IMR-90 (cell line): Measurements from ENCODE around the gene AXDND1. TPM values are rescaled to one million over a fixed set of nuclear protein-coding genes. Genes with fewer than 3 reads are reported as not detected.

Experiments used
- ATAC-seq: fragments of 200-7000 bp; cut with Tn5 transposase; 2 replicates; pipeline ENCODE4 v1.9.1; 2020; ENCODE audit warnings: low read depth, mild to moderate bottlenecking, moderate library complexity
- BruUV-seq: library from RNA; stranded (reverse); fragments of 400-500 nt; replicated peaks from 2 replicates; lab custom pipeline; 2021; lab: Mats Ljungman, UMichigan
- CTCF ChIA-PET: fragments of 300-600 bp; formaldehyde crosslinking; extraction: SDS; loops from one replicate; lab custom pipeline; 2021; ENCODE audit warnings: antibody characterized with exemption; lab: Yijun Ruan, JAX
- POLR2A ChIA-PET: fragments of 300-600 bp; sonication (Branson Sonifier 250); formaldehyde crosslinking; loops from one replicate; lab custom pipeline; 2022; ENCODE audit warnings: antibody characterized with exemption; ENCODE audit not compliant: unreplicated experiment; lab: Charles Lee
- DNase-seq: peaks from one replicate; pipeline ENCODE4 v3.0.0; 2013
- H2AFZ ChIP-seq: replicated peaks from 2 replicates; pipeline ENCODE3; 2013; ENCODE audit warnings: low read length, mild to moderate bottlenecking; ENCODE audit not compliant: poor library complexity
- H2AK5ac ChIP-seq: 2 replicates; pipeline ENCODE4 v1.6.1; 2013; ENCODE audit warnings: low read depth, low read length, inconsistent platforms
- H2AK9ac ChIP-seq: replicated peaks from 2 replicates; pipeline ENCODE3; 2013; ENCODE audit warnings: mild to moderate bottlenecking, low read depth, low read length, moderate library complexity; ENCODE audit not compliant: poor library complexity
- H2BK120ac ChIP-seq: 2 replicates; pipeline ENCODE4 v1.6.1; 2013; ENCODE audit warnings: low read depth, low read length, inconsistent platforms
- H2BK15ac ChIP-seq: 3 replicates; pipeline ENCODE4 v1.6.1; 2013; ENCODE audit warnings: low read depth, low read length, inconsistent platforms
- H2BK20ac ChIP-seq: 2 replicates; pipeline ENCODE4 v1.6.1; 2013; ENCODE audit warnings: low read depth, mild to moderate bottlenecking, inconsistent platforms, low read length, moderate library complexity
- H2BK5ac ChIP-seq: 2 replicates; pipeline ENCODE4 v1.6.1; 2013; ENCODE audit warnings: mild to moderate bottlenecking, low read depth, low read length, inconsistent platforms; ENCODE audit not compliant: poor library complexity, severe bottlenecking
- H3K14ac ChIP-seq: replicated peaks from 2 replicates; pipeline ENCODE4 v1.6.1; 2013; ENCODE audit warnings: low read depth, low read length, inconsistent platforms
- H3K18ac ChIP-seq: 2 replicates; pipeline ENCODE4 v1.6.1; 2013; ENCODE audit warnings: low read depth, low read length, control low read depth
- H3K23ac ChIP-seq: 2 replicates; pipeline ENCODE4 v1.6.1; 2013; ENCODE audit warnings: low read depth, low read length, inconsistent platforms
- H3K27ac ChIP-seq: 2 replicates; pipeline ENCODE4 v1.5.1; 2013; ENCODE audit warnings: mild to moderate bottlenecking, control low read depth, low read length; ENCODE audit not compliant: insufficient read depth
- H3K27me3 ChIP-seq: 2 replicates; pipeline ENCODE4 v1.6.1; 2013; ENCODE audit warnings: low read length; ENCODE audit not compliant: control insufficient read depth, insufficient read depth
- H3K36me3 ChIP-seq: 2 replicates; pipeline ENCODE4 v1.6.1; 2013; ENCODE audit warnings: low read length, mixed read lengths; ENCODE audit not compliant: control insufficient read depth, insufficient read depth
- H3K4ac ChIP-seq: 2 replicates; pipeline ENCODE4 v1.6.1; 2013; ENCODE audit warnings: low read depth, low read length, inconsistent platforms
- H3K4me1 ChIP-seq: 2 replicates; pipeline ENCODE4 v1.6.1; 2013; ENCODE audit warnings: low read length, mixed read lengths; ENCODE audit not compliant: control insufficient read depth, insufficient read depth
- H3K4me2 ChIP-seq: 2 replicates; pipeline ENCODE4 v1.6.1; 2013; ENCODE audit warnings: low read depth, mild to moderate bottlenecking, control low read depth, low read length, moderate library complexity
- H3K4me3 ChIP-seq: 2 replicates; pipeline ENCODE4 v1.5.1; 2013; ENCODE audit warnings: low read depth, mild to moderate bottlenecking, control low read depth, low read length, moderate library complexity; ENCODE audit not compliant: insufficient read depth
- H3K56ac ChIP-seq: 2 replicates; pipeline ENCODE4 v1.6.1; 2013; ENCODE audit warnings: low read length, inconsistent platforms; ENCODE audit not compliant: insufficient read depth; ENCODE audit errors: extremely low read depth
- H3K79me1 ChIP-seq, 2 experiments: 2 replicates each; pipeline ENCODE4 v1.6.1; 2013; ENCODE audit warnings: low read length in 2 of 2, inconsistent platforms in 1 of 2, low read depth in 1 of 2
- H3K9ac ChIP-seq: 2 replicates; pipeline ENCODE4 v1.6.1; 2013; ENCODE audit warnings: low read depth, low read length, control low read depth
- H3K9me1 ChIP-seq: 2 replicates; pipeline ENCODE4 v1.6.1; 2013; ENCODE audit warnings: low read length, inconsistent platforms; ENCODE audit not compliant: insufficient read depth
- H3K9me3 ChIP-seq: 2 replicates; pipeline ENCODE4 v1.6.1; 2013; ENCODE audit warnings: low read length; ENCODE audit not compliant: control insufficient read depth, insufficient read depth
- H4K20me1 ChIP-seq: 2 replicates; pipeline ENCODE4 v1.6.1; 2013; ENCODE audit warnings: low read length, inconsistent platforms; ENCODE audit not compliant: insufficient read depth
- H4K5ac ChIP-seq: 2 replicates; pipeline ENCODE4 v1.6.1; 2013; ENCODE audit warnings: mild to moderate bottlenecking, low read depth, low read length, control low read depth
- H4K8ac ChIP-seq, 2 experiments: 2 replicates each; pipeline ENCODE4 v1.6.1; 2013; ENCODE audit warnings: low read depth in 2 of 2, low read length in 2 of 2, control low read depth in 1 of 2, inconsistent platforms in 1 of 2
- H4K91ac ChIP-seq: 2 replicates; pipeline ENCODE4 v1.6.1; 2013; ENCODE audit warnings: low read depth, low read length, inconsistent platforms; ENCODE audit not compliant: insufficient read depth
- BHLHE40 ChIP-seq: fragments of 150-350 bp; IDR thresholded peaks from 2 replicates; pipeline ENCODE4 v1.6.1; 2016; ENCODE audit warnings: mild to moderate bottlenecking, low read depth, low read length
- CEBPB ChIP-seq: IDR thresholded peaks from 2 replicates; pipeline ENCODE4 v1.6.1; 2012; ENCODE audit warnings: low read depth, low read length, improper control_type of control experiment
- CHD1 ChIP-seq: IDR thresholded peaks from 2 replicates; pipeline ENCODE4 v1.6.1; 2012; ENCODE audit warnings: low read depth, low read length, improper control_type of control experiment
- CTCF ChIP-seq: conservative IDR thresholded peaks from 2 replicates; pipeline ENCODE4 v1.5.1; 2012; ENCODE audit warnings: mild to moderate bottlenecking, low read depth, low read length, improper control_type of control experiment
- ELK1 ChIP-seq: fragments of 150-350 bp; IDR thresholded peaks from 2 replicates; pipeline ENCODE4 v1.6.1; 2016; ENCODE audit warnings: low read depth, mild to moderate bottlenecking, low read length, moderate library complexity, borderline replicate concordance
- FOS ChIP-seq: fragments of 150-350 bp; IDR thresholded peaks from 2 replicates; pipeline ENCODE4 v1.6.1; 2016; ENCODE audit warnings: low read depth, low read length
- MAFK ChIP-seq: IDR thresholded peaks from 2 replicates; pipeline ENCODE4 v1.6.1; 2012; ENCODE audit warnings: low read depth, low read length, improper control_type of control experiment
- MAZ ChIP-seq: IDR thresholded peaks from 2 replicates; pipeline ENCODE4 v1.6.1; 2012; ENCODE audit warnings: low read depth, mild to moderate bottlenecking, low read length, improper control_type of control experiment, moderate library complexity, borderline replicate concordance
- MXI1 ChIP-seq: IDR thresholded peaks from 2 replicates; pipeline ENCODE4 v1.6.1; 2012; ENCODE audit warnings: low read depth, mild to moderate bottlenecking, low read length, moderate library complexity, borderline replicate concordance
- NFE2L2 ChIP-seq: fragments of 150-350 bp; IDR thresholded peaks from 2 replicates; pipeline ENCODE4 v1.6.1; 2016; ENCODE audit warnings: low read depth, mild to moderate bottlenecking, low read length
- POLR2A ChIP-seq: IDR thresholded peaks from 2 replicates; pipeline ENCODE4 v1.6.1; 2012; ENCODE audit warnings: mild to moderate bottlenecking, low read depth, low read length
- RAD21 ChIP-seq: IDR thresholded peaks from 2 replicates; pipeline ENCODE4 v1.6.1; 2012; ENCODE audit warnings: low read length, improper control_type of control experiment
- RCOR1 ChIP-seq: IDR thresholded peaks from 2 replicates; pipeline ENCODE4 v1.6.1; 2012; ENCODE audit warnings: mild to moderate bottlenecking, low read length, improper control_type of control experiment; ENCODE audit not compliant: insufficient replicate concordance
- RFX5 ChIP-seq: IDR thresholded peaks from 2 replicates; pipeline ENCODE4 v1.8.0; 2012; ENCODE audit warnings: low read depth, mild to moderate bottlenecking, low read length, moderate library complexity
- SMC3 ChIP-seq: fragments of 150-350 bp; IDR thresholded peaks from 2 replicates; pipeline ENCODE4 v1.6.1; 2016; ENCODE audit warnings: low read depth, mild to moderate bottlenecking, antibody characterized with exemption, low read length, moderate library complexity
- USF2 ChIP-seq: fragments of 150-350 bp; IDR thresholded peaks from 2 replicates; pipeline ENCODE4 v1.6.1; 2017; ENCODE audit warnings: mild to moderate bottlenecking, antibody characterized with exemption, low read length, low read depth
- WGBS, 2 experiments: methylation state at CpG; one replicate each; pipeline versions ENCODE4 v1.1.5 to v1.1.7; 2013; ENCODE audit warnings: missing lambda C conversion rate in 2 of 2; ENCODE audit not compliant: insufficient read length in 1 of 2; ENCODE audit errors: extremely low coverage in 2 of 2; 5-methylcytosine and 5-hydroxymethylcytosine counted together
- dilution Hi-C: fragments of 300-500 bp; cut with HindIII; formaldehyde crosslinking; loops from one replicate; pipeline ENCODE4 v1.14.3; 2018; ENCODE audit warnings: low sequenced_read_pairs; ENCODE audit not compliant: unreplicated experiment
- in situ Hi-C: fragments of 300-500 bp; cut with MboI; formaldehyde crosslinking; loops from 3 replicates; pipeline ENCODE4 v1.14.3; 2019; ENCODE audit warnings: low sequenced_read_pairs, inconsistent platforms, mixed read lengths
- intact Hi-C: fragments of 100-400 bp; cut with micrococcal nuclease; formaldehyde crosslinking; loops from 2 replicates; pipeline ENCODE4 v1.10.0; 2022
- polyA plus RNA-seq, 3 experiments: library from polyadenylated mRNA; depleted of rRNA; stranded (reverse); fragments of >200 nt; gene quantifications; 2 replicates each; pipeline ENCODE4 v1.2.3, GENCODE V29; 2012; ENCODE audit warnings: low replicate concordance in 1 of 3
- total RNA-seq: library from RNA; depleted of rRNA; stranded (reverse); fragments of >200 nt; gene quantifications from 2 replicates; pipeline ENCODE4 v1.2.3, GENCODE V29; 2012

The AXDND1 gene
- total and polyA plus RNA-seq, 2 of the 4 experiments (the other 2 are of a cell fraction): not detected

- Histone ChIP-seq H2AFZ (no peak overlapping the region), H4K91ac (no peak overlapping the region), H3K4ac (no peak overlapping the region), H3K56ac (no peak overlapping the region), H2BK20ac (no peak overlapping the region), H3K4me1 (no peaks in the 10 kb centered on the region), H3K23ac (no peak overlapping the region), H2AK5ac (no peak overlapping the region), H2AK9ac (no peak overlapping the region), H2BK5ac (no peak overlapping the region), H4K5ac (no peak overlapping the region), H2BK15ac (no peak overlapping the region), H3K79me1 (no peaks in the 10 kb centered on the region), H3K9ac (no peak overlapping the region), H3K36me3 (no peaks in the 10 kb centered on the region), H3K9me3 (no peaks in the 10 kb centered on the region), H3K9me1 (no peaks in the 10 kb centered on the region), H2BK120ac (no peak overlapping the region), H4K8ac (no peak overlapping the region), H3K18ac (no peak overlapping the region), H3K4me3 (no peak overlapping the region), H3K14ac (no peak overlapping the region), H3K27me3 (no peaks in the 10 kb centered on the region), H3K27ac (no peak overlapping the region), H3K4me2 (no peak overlapping the region), H4K20me1 (no peaks in the 10 kb centered on the region)
- dilution Hi-C loops (no loop called here), intact Hi-C loops (no loop called here), in situ Hi-C loops (no loop called here)
- peak; percentile 94 for ATAC-seq
- WGBS, 2 experiments: 0% methylated on average over 1 of the region's 2 CpGs; no CpG with 5 or more reads in 1 of the 2 experiments
- POLR2A ChIA-PET: no interaction called here
- peak; percentile 75 for DNase-seq
- TF ChIP-seq FOS: no peak
- TF ChIP-seq NFE2L2: no peak
- no peak for TF ChIP-seq USF2
- no peak for TF ChIP-seq MAZ
- TF ChIP-seq RFX5: no peak
- no peak for TF ChIP-seq SMC3
- no peak for TF ChIP-seq CHD1
- TF ChIP-seq CTCF: no peak
- TF ChIP-seq MXI1: no peak
- no peak for TF ChIP-seq RAD21
- TF ChIP-seq CEBPB: no peak
- no peak for TF ChIP-seq MAFK
- TF ChIP-seq RCOR1: no peak
- no peak for TF ChIP-seq BHLHE40
- no peak for TF ChIP-seq ELK1
- no peak for TF ChIP-seq POLR2A
- CTCF ChIA-PET: no interaction called here
- BruUV-seq: no TSS peak
Measured at GRCh38 chr1:179493323-179493722, 127.6 kb downstream of the AXDND1 start.
